Measurements from ENCODE around the gene PAXIP1. TPM values are rescaled to one million over a fixed set of nuclear protein-coding genes. Genes with fewer than 3 reads are reported as not detected.
"Not testable (repeated sequence)": the region's sequence is repeated elsewhere in the genome, so short reads cannot be mapped to it uniquely, and the experiment has no call there.

PAXIP1 gene
- total RNA-seq, 2 donors from 2014 or later, result 4.4 to 8.6 TPM

DNA sequence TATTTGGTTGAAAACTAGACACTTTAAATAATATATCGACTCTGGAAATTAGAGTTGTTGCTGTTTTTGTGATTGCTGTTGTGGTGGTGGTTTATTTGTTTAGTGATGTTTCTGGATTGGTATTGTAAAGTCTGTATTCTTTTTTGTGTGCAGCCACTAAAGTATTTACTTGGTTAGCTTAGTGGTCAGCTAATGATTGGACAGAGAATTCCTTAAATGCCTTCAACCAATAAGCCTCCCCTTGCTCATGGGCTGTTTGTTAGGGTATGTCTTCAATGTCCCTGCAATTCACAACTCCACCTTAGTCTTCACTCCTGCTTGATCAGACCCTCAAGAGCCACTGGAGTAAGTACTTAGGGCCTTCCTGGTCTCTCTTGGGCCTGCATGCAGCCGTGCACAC, 71.0 kb downstream of the PAXIP1 start:
- WGBS, 2 donors, result 90 to 99% methylated on average over 2 of the region's 2 CpGs
- no peak overlapping the region for H3K27ac ChIP-seq
- H3K36me3 ChIP-seq (replicated peaks in 1 of 2; ENCODE audit: insufficient read depth in 1 of 2, low read depth in 2 of 2), result no peaks in the 10 kb centered on the region
- peaks cover 7% of the 10 kb centered on the region for H3K4me1 ChIP-seq
- DNase-seq (no peak), ATAC-seq (no peak)
- no peak overlapping the region for H3K4me3 ChIP-seq
- TF ChIP-seq, protein P1, sequence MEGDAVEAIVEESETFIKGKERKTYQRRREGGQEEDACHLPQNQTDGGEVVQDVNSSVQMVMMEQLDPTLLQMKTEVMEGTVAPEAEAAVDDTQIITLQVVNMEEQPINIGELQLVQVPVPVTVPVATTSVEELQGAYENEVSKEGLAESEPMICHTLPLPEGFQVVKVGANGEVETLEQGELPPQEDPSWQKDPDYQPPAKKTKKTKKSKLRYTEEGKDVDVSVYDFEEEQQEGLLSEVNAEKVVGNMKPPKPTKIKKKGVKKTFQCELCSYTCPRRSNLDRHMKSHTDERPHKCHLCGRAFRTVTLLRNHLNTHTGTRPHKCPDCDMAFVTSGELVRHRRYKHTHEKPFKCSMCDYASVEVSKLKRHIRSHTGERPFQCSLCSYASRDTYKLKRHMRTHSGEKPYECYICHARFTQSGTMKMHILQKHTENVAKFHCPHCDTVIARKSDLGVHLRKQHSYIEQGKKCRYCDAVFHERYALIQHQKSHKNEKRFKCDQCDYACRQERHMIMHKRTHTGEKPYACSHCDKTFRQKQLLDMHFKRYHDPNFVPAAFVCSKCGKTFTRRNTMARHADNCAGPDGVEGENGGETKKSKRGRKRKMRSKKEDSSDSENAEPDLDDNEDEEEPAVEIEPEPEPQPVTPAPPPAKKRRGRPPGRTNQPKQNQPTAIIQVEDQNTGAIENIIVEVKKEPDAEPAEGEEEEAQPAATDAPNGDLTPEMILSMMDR (IDR thresholded peaks at IDR 0.05), result no peak
- TF ChIP-seq POLR2A (IDR thresholded peaks at IDR 0.05), result no peak
- H3K27me3 ChIP-seq, result no peaks in the 10 kb centered on the region
- H3K9me3 ChIP-seq, result no peaks in the 10 kb centered on the region
- intact Hi-C loops (cut with DNase I), result no loop called here

DNA sequence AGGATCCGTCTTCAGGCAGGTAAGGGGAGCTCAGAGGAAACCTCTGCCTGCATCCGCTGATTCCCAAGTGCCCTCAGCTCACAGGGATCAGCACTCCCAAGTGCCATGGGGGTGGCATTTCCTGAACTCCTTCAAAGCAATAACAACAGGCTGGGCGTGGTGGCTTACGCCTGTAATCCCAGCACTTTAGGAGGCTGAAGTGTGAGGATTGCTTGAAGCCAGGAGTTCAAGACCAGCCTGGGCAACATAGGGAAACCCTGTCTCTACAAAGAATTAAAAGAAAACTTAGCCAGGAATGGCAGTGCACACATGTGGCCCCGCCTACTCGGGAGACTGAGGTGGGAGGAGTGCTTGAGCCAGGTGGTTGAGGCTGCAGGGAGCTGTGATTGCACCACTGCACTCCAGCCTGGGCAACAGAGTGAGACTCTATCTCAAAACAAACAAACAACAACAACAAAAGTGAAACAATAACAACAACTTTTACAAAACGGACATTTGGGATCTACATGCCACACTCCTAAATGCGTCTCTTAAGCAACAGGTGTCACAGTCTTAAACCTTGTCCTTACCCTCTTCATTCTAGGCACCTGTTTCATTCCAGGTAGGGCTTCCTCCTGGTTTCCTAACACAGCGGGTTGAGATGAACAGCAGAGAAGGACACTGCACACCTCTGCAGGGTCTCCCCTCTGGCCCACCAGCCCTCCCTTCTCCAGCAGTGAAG, 73.8 kb downstream of the PAXIP1 start:
- Histone ChIP-seq H3K36me3 (replicated peaks in 1 of 2; ENCODE audit: insufficient read depth in 1 of 2, low read depth in 2 of 2) (no peaks in the 10 kb centered on the region), H3K27ac (peak overlapping the region; percentile 80 to 86 (median 85)), H3K4me3 (peak overlapping the region; percentile 17 to 67), H3K4me1 (peaks cover 7% of the 10 kb centered on the region), H3K9me3 (no peaks in the 10 kb centered on the region), H3K27me3 (no peaks in the 10 kb centered on the region)
- intact Hi-C loops (cut with DNase I), result loop anchor here (10.0 kb wide), 1 partner anchor 836 kb away; no protein-coding TSS in a partner anchor
- 54 to 76% methylated on average over 5 to 9 of the region's 9 CpGs for WGBS, 2 donors
- peak; percentile 12 for ATAC-seq
- TF ChIP-seq, protein P1 (IDR thresholded peaks at IDR 0.05), result no peak
- TF ChIP-seq POLR2A (IDR thresholded peaks at IDR 0.05), result no peak
- DNase-seq, result peak in 1 of 4 donors; percentile 38

DNA sequence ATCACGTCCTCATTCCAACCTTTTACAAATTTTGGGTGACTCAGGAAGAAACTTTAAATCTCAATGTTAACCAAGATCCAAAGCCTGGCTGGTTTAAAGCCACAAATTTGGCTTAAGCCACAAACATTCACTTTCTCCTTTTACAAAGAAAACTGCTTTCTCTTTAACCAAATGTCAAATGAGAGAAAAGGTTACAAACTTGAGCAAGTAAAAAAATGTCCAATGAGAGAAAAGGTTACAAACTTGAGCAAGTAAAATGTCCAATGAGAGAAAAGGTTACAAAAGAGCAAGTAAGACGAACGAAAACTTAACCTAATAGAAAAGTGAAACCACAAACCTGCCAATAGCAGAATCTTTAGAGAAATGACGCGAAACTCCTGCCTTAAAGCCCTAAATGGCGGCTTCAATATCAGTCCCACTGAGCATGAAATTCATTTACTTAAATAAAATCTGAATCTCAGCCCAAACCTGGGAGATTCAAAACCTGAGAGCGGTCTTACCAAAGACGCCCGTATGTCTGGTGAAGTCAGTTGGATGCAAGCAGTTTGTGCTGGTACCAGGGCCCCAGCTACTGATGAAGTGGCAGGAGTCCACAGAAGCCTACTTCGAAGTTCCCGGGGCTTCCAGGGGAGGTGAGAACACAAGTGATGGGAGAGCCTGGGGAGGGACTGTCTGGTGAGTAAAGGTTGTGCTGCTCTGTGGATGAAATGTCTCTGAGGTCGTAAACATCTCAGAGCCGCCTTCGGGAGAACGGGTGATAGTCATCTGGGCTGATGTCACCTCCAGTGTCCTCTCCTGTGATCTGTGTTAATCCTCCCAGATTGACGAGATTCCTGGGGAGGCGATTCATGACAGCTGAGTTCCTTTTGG, 74.6 kb downstream of the PAXIP1 start:
- peak in 2 of 3 donors; percentile 36 to 48 for TF ChIP-seq POLR2A (IDR thresholded peaks at IDR 0.05)
- TF ChIP-seq, protein P1 (IDR thresholded peaks at IDR 0.05), result no peak
- Histone ChIP-seq H3K4me1 (peaks cover 7% of the 10 kb centered on the region), H3K27me3 (no peaks in the 10 kb centered on the region), H3K9me3 (no peaks in the 10 kb centered on the region), H3K4me3 (peak overlapping the region; percentile 20 to 67), H3K36me3 (replicated peaks in 1 of 2; ENCODE audit: insufficient read depth in 1 of 2, low read depth in 2 of 2) (no peaks in the 10 kb centered on the region), H3K27ac (peak overlapping the region; percentile 80 to 86 (median 85))
- DNase-seq, result peak; percentile 29 to 52 (median 41)
- intact Hi-C loops (cut with DNase I), result loop anchor here (10.0 kb wide), 1 partner anchor 836 kb away; no protein-coding TSS in a partner anchor
- WGBS, 2 donors, result 10 to 15% methylated on average over 15 to 17 of the region's 17 CpGs
- ATAC-seq, result peak; percentile 93

DNA sequence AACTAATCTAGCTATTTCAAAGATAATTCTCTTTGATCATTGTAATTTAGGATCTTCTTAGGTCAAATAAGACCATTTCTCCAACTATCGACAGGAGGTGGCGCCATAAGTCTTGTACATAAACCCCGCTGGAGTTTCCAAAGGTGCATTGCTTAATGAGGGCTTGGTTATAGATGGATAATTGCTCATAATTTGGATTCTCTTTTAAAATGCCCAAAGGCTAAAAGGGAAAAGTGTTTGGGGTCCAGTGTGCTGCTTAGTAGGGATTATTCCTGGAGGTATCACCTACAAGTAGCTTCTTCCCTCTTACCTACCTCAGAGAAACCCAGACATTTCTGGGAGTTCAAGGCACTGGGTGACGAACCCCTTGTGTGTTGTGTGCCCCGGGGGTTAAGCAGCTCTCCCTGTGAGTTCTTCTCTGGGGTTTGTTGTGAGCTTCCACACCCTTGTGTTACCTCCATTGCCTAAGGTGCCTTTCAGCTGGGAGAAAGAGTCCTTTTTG, 75.2 kb downstream of the PAXIP1 start:
- no peaks in the 10 kb centered on the region for H3K9me3 ChIP-seq
- H3K4me3 ChIP-seq, result peak overlapping the region; percentile 20 to 67
- H3K4me1 ChIP-seq, result peaks cover 7% of the 10 kb centered on the region
- no peaks in the 10 kb centered on the region for H3K36me3 ChIP-seq (replicated peaks in 1 of 2; ENCODE audit: insufficient read depth in 1 of 2, low read depth in 2 of 2)
- no peaks in the 10 kb centered on the region for H3K27me3 ChIP-seq
- intact Hi-C loops (cut with DNase I), result loop anchor here (10.0 kb wide), 1 partner anchor 837 kb away; no protein-coding TSS in a partner anchor
- H3K27ac ChIP-seq, result peak overlapping the region; percentile 59 to 85 (median 82)
- ATAC-seq (peak; percentile 77), DNase-seq (peak; percentile 85 to 92 (median 89))
- TF ChIP-seq, protein P1 (IDR thresholded peaks at IDR 0.05), result peak; percentile 19 to 76 (median 67)
- TF ChIP-seq POLR2A (IDR thresholded peaks at IDR 0.05), result no peak
- WGBS, 2 donors, result 1 to 3% methylated on average over 5 of the region's 5 CpGs

DNA sequence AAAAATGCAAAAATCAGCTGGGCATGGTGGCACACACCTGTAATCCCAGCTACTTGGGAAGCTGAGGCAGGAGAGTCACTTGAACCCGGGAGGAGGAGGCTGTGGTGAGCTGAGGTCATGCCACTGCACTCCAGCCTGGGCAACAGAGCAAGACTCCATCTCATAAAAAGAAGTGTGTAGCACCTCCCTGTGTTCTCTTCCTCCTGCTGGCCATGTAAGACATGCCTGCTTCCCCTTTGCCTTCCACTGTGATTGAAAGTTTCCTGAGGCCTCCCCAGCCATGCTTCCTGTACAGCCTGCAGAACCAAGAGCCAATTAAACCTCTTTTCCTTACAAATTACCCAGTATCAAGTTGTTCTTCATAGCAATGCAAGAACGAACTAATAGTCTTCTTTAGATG, 80.5 kb downstream of the PAXIP1 start:
- H3K27me3 ChIP-seq; H3K27ac ChIP-seq; DNase-seq; H3K36me3 ChIP-seq (replicated peaks in 1 of 2; ENCODE audit: insufficient read depth in 1 of 2, low read depth in 2 of 2); ATAC-seq; H3K9me3 ChIP-seq; H3K4me3 ChIP-seq: not testable (repeated sequence)
- 71 to 79% methylated on average over 1 to 2 of the region's 2 CpGs for WGBS, 2 donors
- peaks cover 17% of the 10 kb centered on the region for H3K4me1 ChIP-seq
- intact Hi-C loops (cut with DNase I), result loop anchor here (10.0 kb wide), 1 partner anchor 842 kb away; no protein-coding TSS in a partner anchor
